GM18907 (cell line): ENCODE measurements around the gene TRAP1.

Experiments
- ATAC-seq: cut with Tn5 transposase; IDR thresholded peaks from one replicate; pipeline ENCODE4 v1.9.1; 2021; ENCODE audit warnings: mild to moderate bottlenecking, moderate library complexity; ENCODE audit not compliant: unreplicated experiment

Gene TRAP1

GRCh38 chr16:3717235-3718018 lies at the start of gene TRAP1:
Gene TRAP1, minus strand, starts transcription at chr16:3717524. Its CDS starts 16 bp downstream, at chr16:3717508.
- ATAC-seq = peak; percentile 81

GRCh38 chr16:3766177-3766576 lies 48.9 kb upstream of the TRAP1 start:
- ATAC-seq = no peak

- no peak for ATAC-seq
Measured at GRCh38 chr16:3764409-3764808, 47.1 kb upstream of the TRAP1 start.

- no peak for ATAC-seq
Measured at GRCh38 chr16:3762107-3762750, 44.9 kb upstream of the TRAP1 start.

GRCh38 chr16:3761375-3762106 lies 44.2 kb upstream of the TRAP1 start:
- no peak for ATAC-seq

GRCh38 chr16:3760518-3760917 lies 43.2 kb upstream of the TRAP1 start:
- ATAC-seq = no peak

GRCh38 chr16:3759736-3760135 lies 42.4 kb upstream of the TRAP1 start:
- no peak for ATAC-seq

- no peak for ATAC-seq
Measured at GRCh38 chr16:3756113-3756512, 38.8 kb upstream of the TRAP1 start.

GRCh38 chr16:3755249-3755648 lies 37.9 kb upstream of the TRAP1 start:
- ATAC-seq = no peak

GRCh38 chr16:3754772-3755171 lies 37.4 kb upstream of the TRAP1 start:
- ATAC-seq = no peak

GRCh38 chr16:3754081-3754703 lies 36.9 kb upstream of the TRAP1 start:
- no peak for ATAC-seq

GRCh38 chr16:3752984-3753383 lies 35.7 kb upstream of the TRAP1 start:
- no peak for ATAC-seq

GRCh38 chr16:3751878-3752277 lies 34.6 kb upstream of the TRAP1 start:
- no peak for ATAC-seq

- no peak for ATAC-seq
Measured at GRCh38 chr16:3748307-3748706, 31.0 kb upstream of the TRAP1 start.

- no peak for ATAC-seq
Measured at GRCh38 chr16:3745751-3746355, 28.5 kb upstream of the TRAP1 start.

GRCh38 chr16:3744018-3744417 lies 26.7 kb upstream of the TRAP1 start:
- no peak for ATAC-seq

GRCh38 chr16:3740934-3741333 lies 23.6 kb upstream of the TRAP1 start:
- no peak for ATAC-seq

- no peak for ATAC-seq
Measured at GRCh38 chr16:3740186-3740585, 22.9 kb upstream of the TRAP1 start.

- no peak for ATAC-seq
Measured at GRCh38 chr16:3739636-3740035, 22.3 kb upstream of the TRAP1 start.

GRCh38 chr16:3738541-3738940 lies 21.2 kb upstream of the TRAP1 start:
- no peak for ATAC-seq

- ATAC-seq = no peak
Measured at GRCh38 chr16:3738128-3738527, 20.8 kb upstream of the TRAP1 start.
